Choroid plexus epithelial cell (primary cell): ENCODE measurements around the gene UTS2B.

ENCODE experiments used
- DNase-seq: peaks from one replicate; pipeline ENCODE4 v3.0.0-alpha.2; 2010; ENCODE audit warnings: low read depth
- H3K4me3 ChIP-seq: 2 replicates; pipeline ENCODE4 v1.5.1; 2011; ENCODE audit warnings: low read depth, mild to moderate bottlenecking, control low read depth, low read length, moderate library complexity
- CTCF ChIP-seq: conservative IDR thresholded peaks from 2 replicates; pipeline ENCODE4 v1.5.1; 2011; ENCODE audit warnings: low read depth, mild to moderate bottlenecking, control low read depth, inconsistent platforms, low read length, moderate library complexity

The UTS2B gene

GRCh38 chr3:191261304-191261638, 69.1 kb downstream of the UTS2B start:
- no peak for TF ChIP-seq CTCF
- no peak overlapping the region for H3K4me3 ChIP-seq
- no peak for DNase-seq

GRCh38 chr3:191260431-191261303, 69.7 kb downstream of the UTS2B start:
- H3K4me3 ChIP-seq, result no peak overlapping the region
- no peak for TF ChIP-seq CTCF
- DNase-seq, result no peak

- DNase-seq, result no peak
- H3K4me3 ChIP-seq, result no peak overlapping the region
- no peak for TF ChIP-seq CTCF
These were observed 70.8 kb downstream of the UTS2B start for GRCh38 chr3:191259486-191259885.

- no peak for DNase-seq
- TF ChIP-seq CTCF, result no peak
- H3K4me3 ChIP-seq, result no peak overlapping the region
These were observed 73.0 kb downstream of the UTS2B start for GRCh38 chr3:191257286-191257685.

GRCh38 chr3:191256405-191256804, 73.9 kb downstream of the UTS2B start:
- TF ChIP-seq CTCF, result no peak
- no peak overlapping the region for H3K4me3 ChIP-seq

GRCh38 chr3:191255156-191255555, 75.2 kb downstream of the UTS2B start:
- no peak for DNase-seq

More at GRCh38 chr3:191256405-191256804, 73.9 kb downstream of the UTS2B start:
- no peak for DNase-seq

More at GRCh38 chr3:191255156-191255555, 75.2 kb downstream of the UTS2B start:
- no peak for TF ChIP-seq CTCF
- H3K4me3 ChIP-seq, result no peak overlapping the region
